IPS DF 4.7 (cell line): ENCODE measurements around the gene CLTA.
"Not testable (repeated sequence)": the region's sequence is repeated elsewhere in the genome, so short reads cannot be mapped to it uniquely, and the experiment has no call there.

Source experiments
- DNase-seq: peaks from one replicate; pipeline ENCODE4 v3.0.0-alpha.2; 2013; ENCODE audit warnings: low spot score; ENCODE audit errors: extremely low read depth

CLTA gene

GRCh38 chr9:36158122-36158521, 32.6 kb upstream of the CLTA start:
- DNase-seq = no peak

DNA sequence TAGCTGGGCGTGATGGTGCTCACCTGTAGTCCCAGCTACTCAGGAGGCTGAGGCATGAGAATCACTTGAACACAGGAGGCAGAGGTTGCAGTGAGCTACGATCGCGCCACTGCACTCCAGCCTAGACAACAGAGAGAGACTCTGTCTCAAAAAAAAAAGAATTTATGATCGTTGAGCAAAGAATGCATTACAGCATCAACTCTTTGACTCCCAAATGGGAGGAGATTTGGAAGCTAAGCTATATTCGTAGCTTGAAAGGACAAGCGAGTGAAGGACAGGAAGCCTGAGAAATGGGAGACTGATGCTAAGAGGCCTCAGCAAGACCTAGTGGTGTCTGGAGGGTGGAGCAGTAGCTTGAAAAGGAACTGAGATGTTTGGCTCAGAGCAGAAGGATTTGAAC, 31.8 kb upstream of the CLTA start:
- no peak for DNase-seq

DNA sequence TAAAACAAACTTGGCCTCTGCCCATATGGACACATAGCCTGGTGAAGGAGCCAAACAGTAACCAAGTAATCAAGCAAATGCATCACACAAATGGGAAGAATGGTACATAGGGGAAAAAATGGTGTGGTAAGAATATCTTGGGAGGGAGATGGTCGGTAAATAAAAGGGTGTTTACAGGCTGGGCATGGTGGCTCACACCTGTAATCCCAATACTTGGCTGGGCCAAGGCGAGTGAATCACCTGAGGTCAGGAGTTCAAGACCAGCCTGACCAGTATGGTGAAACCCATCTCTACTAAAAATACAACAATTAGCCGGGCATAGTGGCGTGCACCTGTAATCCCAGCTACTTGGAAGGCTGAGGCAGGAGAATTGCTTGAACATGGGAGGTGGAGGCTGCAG, 31.2 kb upstream of the CLTA start:
- DNase-seq = not testable (repeated sequence)

- not testable (repeated sequence) for DNase-seq
Observed at GRCh38 chr9:36160126-36160525, 30.6 kb upstream of the CLTA start.

GRCh38 chr9:36161187-36161586, 29.5 kb upstream of the CLTA start:
- no peak for DNase-seq

- no peak for DNase-seq
Observed at GRCh38 chr9:36162211-36162738, 28.4 kb upstream of the CLTA start.

- peak; percentile 81 for DNase-seq
Observed at GRCh38 chr9:36163049-36163785, 27.5 kb upstream of the CLTA start.

DNA sequence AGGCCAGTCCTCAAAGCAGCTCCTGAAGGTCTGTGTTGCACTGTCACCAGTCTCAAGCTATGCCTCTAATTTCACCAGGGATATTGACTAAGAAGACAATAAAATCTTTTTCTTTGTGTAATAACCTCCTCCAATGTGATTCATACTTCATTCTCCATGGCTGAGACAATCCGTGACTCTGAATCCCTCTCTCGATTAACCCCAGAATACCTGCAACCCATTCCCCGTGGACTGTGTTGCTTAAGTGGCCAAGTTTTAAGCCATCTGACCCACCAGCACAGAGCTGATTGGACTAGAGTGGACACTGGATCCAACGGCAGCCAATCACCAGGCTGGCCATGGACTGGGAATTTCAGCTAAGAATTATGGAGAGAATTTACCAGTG, 26.9 kb upstream of the CLTA start:
- no peak for DNase-seq

DNA sequence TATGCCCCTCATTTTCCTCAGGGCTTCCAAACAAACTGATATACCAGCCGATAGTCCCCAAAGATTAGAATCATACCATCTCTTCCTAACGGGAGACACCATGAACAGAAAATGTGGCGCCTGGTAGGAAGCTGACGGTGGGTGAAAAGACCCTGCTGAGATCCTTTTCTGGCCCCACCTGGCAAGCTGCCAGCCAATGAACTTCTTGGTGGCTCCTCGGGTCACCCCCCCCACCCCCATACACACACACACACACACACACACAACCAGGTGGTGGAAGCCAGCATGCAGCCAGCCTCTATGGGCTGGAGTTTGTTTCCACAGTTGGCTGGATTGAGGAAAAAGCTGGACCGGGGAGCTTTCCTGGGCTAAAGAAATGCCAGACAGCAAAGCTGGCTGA, 26.3 kb upstream of the CLTA start:
- no peak for DNase-seq

DNA sequence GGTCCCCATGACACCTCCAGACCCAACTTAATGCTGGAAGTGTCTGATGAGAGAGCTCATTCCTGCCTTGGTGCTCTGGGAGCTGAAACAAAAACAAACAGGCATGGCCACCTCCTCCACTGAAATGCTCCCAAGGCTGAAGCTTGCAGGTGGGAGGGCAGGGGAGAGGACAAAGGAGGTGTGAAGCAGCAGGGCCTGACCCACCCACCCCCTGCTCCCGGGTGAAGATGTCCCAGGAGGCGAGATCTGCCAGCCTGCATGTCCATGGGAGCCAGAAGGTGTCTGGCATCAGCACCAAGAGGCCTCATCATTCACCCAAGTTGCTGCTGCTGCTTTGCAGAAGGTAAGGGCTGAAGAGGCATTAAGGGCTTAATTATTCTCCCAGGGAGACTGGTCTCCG, 25.7 kb upstream of the CLTA start:
- no peak for DNase-seq

GRCh38 chr9:36165826-36166167, 24.9 kb upstream of the CLTA start:
- DNase-seq = no peak

DNA sequence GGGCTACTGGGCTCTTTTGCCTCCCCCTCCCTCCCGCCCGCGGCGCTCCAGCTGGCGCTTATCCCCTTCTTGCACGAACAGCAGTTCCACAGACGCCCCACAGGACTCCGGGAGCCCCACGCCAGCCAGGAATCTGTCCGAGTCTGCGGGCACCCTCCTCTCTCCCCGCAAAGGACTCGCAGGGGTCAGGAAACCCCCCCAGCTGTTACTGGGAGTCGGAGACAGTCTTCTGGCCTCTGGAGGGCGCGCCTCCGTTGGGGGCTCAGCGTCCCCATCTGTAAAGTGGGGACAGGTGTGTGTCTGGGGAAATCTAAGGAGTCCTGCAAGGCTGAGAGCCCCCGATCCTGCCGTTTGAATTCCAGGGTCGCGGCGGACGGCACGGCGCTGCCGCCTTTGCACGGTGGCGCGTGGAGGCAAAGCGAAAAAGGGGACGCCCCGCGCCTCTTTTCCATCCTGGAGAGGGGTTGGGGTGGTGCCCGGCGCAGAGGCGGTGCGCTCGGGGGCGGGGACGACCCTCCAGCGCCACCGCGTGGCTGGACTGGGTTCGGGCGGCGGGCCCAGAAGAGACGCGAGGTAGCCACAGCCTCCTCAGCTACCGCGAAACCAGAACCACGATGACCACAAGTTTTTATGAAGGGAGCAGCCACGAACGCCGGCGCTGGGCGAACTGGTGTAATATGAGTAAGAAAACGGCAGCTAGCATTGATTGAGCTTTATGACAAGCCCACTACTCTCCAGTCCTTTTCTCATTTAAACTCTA, 24.4 kb upstream of the CLTA start:
- DNase-seq = no peak

DNA sequence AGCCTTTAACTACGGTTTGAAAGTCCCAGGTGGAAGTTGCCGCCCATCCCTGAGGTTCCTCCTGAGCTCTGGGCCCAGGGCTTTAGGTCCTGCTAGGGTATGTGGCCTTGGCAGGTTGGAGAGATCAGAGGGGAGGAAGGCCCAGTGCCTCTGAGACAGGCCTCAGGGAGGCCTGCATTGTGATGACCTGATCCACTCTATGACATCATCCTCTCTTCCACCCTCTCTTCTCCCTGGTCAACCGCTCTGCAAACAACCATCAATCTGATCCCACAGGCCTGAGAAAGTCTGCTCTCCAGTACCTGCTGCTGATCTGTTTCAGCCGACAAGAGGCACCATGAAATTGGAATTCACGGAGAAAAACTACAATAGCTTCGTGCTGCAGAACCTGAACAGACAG, 21.6 kb upstream of the CLTA start, which contains the start of gene CCIN:
Gene CCIN, plus strand, starts transcription at position 223 of the 400 bp plus-strand sequence. Its CDS starts 115 bp downstream, at position 338.
- DNase-seq = no peak

DNA sequence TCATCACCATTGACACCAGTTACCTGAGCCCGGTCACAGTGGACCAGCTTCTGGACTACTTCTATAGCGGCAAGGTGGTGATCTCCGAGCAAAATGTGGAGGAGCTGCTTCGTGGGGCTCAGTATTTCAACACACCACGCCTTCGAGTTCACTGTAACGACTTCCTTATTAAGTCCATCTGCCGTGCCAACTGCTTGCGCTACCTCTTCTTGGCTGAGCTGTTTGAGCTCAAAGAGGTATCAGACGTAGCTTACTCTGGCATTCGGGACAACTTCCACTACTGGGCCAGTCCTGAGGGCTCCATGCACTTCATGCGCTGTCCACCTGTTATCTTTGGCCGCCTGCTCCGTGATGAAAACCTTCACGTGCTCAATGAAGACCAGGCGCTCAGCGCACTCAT, 21.0 kb upstream of the CLTA start:
- DNase-seq = no peak

DNA sequence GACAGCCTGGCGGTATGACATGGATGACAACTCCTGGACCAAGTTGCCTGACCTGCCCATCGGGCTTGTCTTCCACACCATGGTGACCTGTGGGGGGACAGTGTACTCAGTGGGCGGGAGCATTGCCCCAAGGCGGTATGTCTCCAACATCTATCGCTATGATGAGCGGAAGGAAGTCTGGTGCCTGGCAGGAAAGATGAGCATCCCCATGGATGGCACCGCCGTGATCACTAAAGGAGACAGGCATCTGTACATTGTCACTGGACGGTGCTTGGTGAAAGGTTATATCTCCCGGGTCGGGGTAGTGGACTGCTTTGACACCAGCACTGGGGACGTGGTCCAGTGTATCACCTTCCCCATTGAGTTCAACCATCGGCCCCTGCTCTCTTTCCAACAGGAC, 20.2 kb upstream of the CLTA start:
- no peak for DNase-seq

DNA sequence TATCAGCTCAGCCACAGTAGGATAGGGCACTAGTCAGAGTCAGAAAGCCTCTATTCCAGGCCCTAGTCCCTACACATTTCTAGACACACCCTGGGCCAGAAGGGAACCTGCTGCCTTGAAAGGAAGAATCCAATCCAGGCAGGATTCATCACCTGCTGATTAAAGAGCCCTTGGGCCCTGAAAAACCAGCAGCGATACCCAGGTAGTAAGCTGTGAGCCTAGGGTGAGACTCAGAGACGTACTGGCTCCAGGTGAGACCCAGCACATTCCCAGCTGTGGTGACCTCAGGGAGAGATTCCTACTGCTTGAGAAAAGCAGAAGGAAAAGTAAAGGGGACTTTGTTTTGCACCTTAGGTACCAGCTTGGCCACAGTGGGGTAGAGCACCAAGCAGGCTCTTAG, 16.9 kb upstream of the CLTA start:
- no peak for DNase-seq

DNA sequence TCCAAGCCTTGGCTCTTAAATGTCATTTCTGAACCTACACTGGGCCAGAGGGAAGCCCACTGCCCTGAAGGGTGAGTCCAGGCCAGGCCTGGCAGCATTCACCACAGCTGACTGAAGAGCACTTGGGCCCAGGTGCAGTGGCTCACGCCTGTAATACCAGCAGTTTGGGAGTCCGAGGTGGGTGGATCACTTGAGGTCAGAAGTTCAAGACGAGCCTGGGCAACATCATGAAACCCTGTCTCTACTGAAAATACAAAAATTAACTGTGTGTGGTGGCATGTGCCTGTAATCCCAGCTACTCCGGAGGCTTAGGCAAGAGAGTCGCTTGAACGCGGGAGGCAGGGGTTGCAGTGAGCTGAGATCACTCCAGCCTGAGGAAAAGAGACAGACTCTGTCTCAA, 16.4 kb upstream of the CLTA start:
- DNase-seq = no peak

DNA sequence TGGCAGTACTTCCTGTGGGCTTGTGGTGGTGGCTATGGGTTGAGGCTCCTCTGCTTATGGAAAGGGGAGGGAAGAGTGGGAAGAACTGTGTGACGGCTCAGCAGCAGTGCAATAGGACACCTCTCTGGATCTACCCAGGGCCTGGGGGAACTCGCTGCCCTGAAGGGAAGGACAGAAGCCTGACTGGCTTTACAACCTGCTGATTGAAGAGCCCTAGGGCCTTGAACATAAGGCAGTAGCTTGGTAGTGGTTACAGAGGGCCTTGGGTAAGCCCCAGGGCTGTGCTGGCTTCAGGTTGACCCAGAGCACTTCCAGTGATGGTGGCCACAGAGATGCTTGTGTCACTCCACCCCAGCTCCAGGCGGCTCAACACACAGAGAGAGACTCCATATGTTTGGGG, 16.0 kb upstream of the CLTA start:
- DNase-seq = no peak

GRCh38 chr9:36175209-36175608, 15.5 kb upstream of the CLTA start:
- not testable (repeated sequence) for DNase-seq

GRCh38 chr9:36176496-36176895, 14.2 kb upstream of the CLTA start:
- DNase-seq = not testable (repeated sequence)

- no peak for DNase-seq
Observed at GRCh38 chr9:36177571-36177970, 13.2 kb upstream of the CLTA start.

DNA sequence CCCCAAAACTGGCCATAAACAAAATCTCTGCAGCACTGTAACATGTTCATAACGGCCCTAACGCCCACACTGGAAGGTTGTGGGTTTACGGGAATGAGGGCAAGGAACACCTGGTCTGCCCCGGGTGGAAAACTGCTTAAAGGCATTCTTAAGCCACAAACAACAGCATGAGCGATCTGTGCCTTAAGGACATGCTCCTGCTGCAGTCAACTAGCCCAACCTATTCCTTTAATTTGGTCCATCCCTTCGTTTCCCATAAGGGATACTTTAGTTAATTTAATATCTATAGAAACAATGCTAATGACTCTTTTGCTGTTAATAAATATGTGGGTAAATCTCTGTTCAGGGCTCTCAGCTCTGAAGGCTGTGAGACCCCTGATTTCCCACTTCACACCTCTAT, 10.5 kb upstream of the CLTA start:
- DNase-seq = not testable (repeated sequence)

DNA sequence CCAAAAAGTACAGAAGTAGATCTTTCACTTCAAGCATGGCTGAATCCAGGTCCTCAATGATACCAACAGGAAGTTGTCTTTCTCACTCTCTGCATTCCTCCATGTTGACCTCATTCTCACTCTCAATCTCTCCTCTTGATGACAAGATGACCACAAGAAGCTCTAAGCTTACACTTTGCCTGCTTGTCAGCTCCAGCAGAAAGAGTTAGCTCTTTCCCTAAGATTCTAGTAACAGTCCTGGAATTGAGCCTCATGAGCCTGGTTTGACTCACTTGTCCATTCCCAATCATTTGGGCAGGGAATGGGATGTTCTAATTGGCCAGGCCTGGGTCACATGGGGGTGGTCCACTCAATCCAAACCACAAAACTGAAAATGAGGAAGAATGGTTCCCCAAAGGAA, 3.3 kb upstream of the CLTA start:
- no peak for DNase-seq
